ENCODE data around the gene FAM162B.

Gene FAM162B

DNA sequence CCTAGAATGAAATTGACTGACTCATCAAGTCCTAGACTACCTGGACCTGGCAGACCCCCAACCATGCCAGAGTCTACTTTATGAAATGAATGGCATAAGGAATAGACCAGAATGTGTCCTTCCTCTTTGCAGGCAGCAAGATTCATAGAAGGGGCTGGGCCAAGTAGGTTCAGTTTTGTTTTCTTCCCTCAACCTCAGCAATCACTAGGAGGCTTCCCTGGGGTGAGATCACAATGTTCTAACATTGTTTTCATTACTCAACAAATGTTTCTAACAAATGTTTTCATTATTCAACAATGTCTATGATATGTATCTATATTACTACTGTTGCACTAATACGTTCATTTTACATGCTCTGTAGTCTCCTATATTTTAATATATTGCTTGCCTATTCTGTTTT, 8.4 kb upstream of the FAM162B start:
- Histone ChIP-seq H3K4me2 (ENCODE audit: insufficient read depth, low read length, poor library complexity, severe bottlenecking) (no peak overlapping the region), H3K9me3 (replicated peaks in 1 of 2; ENCODE audit: control insufficient read depth in 2 of 2, insufficient read depth in 1 of 2, low read depth in 1 of 2, low read length in 2 of 2) (no peaks in the 10 kb centered on the region), H2BK120ac (ENCODE audit: low read depth, low read length) (no peak overlapping the region), H3K4me3 (ENCODE audit: low read length in 2 of 2) (no peak overlapping the region), H3K9ac (ENCODE audit: low read depth, low read length, poor library complexity) (no peak overlapping the region), H2AK5ac (ENCODE audit: low read depth, low read length) (no peak overlapping the region), H3K4ac (ENCODE audit: low read length) (no peak overlapping the region), H2BK15ac (ENCODE audit: low read length) (no peak overlapping the region), H2BK5ac (ENCODE audit: low read length) (no peak overlapping the region), H3K23ac (ENCODE audit: low read depth, low read length, poor library complexity) (no peak overlapping the region), H3K4me1 (ENCODE audit: control insufficient read depth in 2 of 2, insufficient read depth in 1 of 2, low read depth in 1 of 2, low read length in 2 of 2) (no peaks in the 10 kb centered on the region), H3K27me3 (ENCODE audit: control insufficient read depth in 3 of 3, insufficient read depth in 3 of 3, low read depth in 1 of 3, low read length in 3 of 3) (no peaks in the 10 kb centered on the region), H3K14ac (ENCODE audit: low read length) (no peak overlapping the region), H4K8ac (ENCODE audit: low read depth, low read length) (no peak overlapping the region), H2AFZ (ENCODE audit: low read length) (no peak overlapping the region), H2BK12ac (ENCODE audit: low read length) (no peak overlapping the region), H3K18ac (ENCODE audit: low read length) (no peak overlapping the region), H3K36me3 (replicated peaks in 1 of 2; ENCODE audit: control insufficient read depth in 2 of 2, insufficient read depth in 2 of 2, low read length in 2 of 2) (no peaks in the 10 kb centered on the region), H3K79me1 (ENCODE audit: low read depth, low read length) (no peaks in the 10 kb centered on the region), H4K91ac (ENCODE audit: low read depth, low read length, poor library complexity) (no peak overlapping the region), H3K27ac (replicated peaks; ENCODE audit: low read length) (no peak overlapping the region)
- WGBS, 2 donors (ENCODE audit: extremely low coverage in 2 of 2, insufficient read length in 2 of 2, insufficient replicate concordance in 1 of 2): no CpG with 5 or more reads among the region's 1 CpG
- DNase-seq (ENCODE audit: low spot score): no peak

DNA sequence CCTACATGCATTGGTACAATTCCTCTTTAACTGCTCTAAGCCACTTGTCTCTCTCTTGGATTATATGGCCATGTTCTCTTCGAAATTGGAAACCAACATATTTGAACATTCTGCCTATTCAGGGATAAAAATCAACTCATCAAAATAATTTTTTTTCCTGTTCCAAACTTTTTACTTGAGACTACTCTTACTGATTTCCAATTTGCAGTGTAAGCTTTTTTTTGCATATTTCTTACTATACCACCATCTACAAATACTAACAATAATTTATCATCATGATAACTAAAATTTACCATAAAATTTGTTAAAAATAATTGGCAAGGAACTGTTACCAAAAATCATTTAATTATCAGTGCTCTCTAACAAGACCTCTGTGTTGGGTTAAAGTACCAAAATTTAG, 6.9 kb upstream of the FAM162B start:
- WGBS, 2 donors (ENCODE audit: extremely low coverage in 2 of 2, insufficient read length in 2 of 2, insufficient replicate concordance in 1 of 2): no CpG with 5 or more reads among the region's 1 CpG
- Histone ChIP-seq H3K4ac (ENCODE audit: low read length) (no peak overlapping the region), H2AK5ac (ENCODE audit: low read depth, low read length) (no peak overlapping the region), H3K18ac (ENCODE audit: low read length) (no peak overlapping the region), H3K4me1 (ENCODE audit: control insufficient read depth in 2 of 2, insufficient read depth in 1 of 2, low read depth in 1 of 2, low read length in 2 of 2) (no peaks in the 10 kb centered on the region), H2BK5ac (ENCODE audit: low read length) (no peak overlapping the region), H2BK15ac (ENCODE audit: low read length) (no peak overlapping the region), H3K27ac (replicated peaks; ENCODE audit: low read length) (no peak overlapping the region), H4K91ac (ENCODE audit: low read depth, low read length, poor library complexity) (no peak overlapping the region), H3K14ac (ENCODE audit: low read length) (no peak overlapping the region), H3K9me3 (replicated peaks in 1 of 2; ENCODE audit: control insufficient read depth in 2 of 2, insufficient read depth in 1 of 2, low read depth in 1 of 2, low read length in 2 of 2) (no peaks in the 10 kb centered on the region), H2BK120ac (ENCODE audit: low read depth, low read length) (no peak overlapping the region), H2BK12ac (ENCODE audit: low read length) (no peak overlapping the region), H3K79me1 (ENCODE audit: low read depth, low read length) (no peaks in the 10 kb centered on the region), H2AFZ (ENCODE audit: low read length) (no peak overlapping the region), H3K27me3 (ENCODE audit: control insufficient read depth in 3 of 3, insufficient read depth in 3 of 3, low read depth in 1 of 3, low read length in 3 of 3) (peaks cover 0 to 10% (median 0%) of the 10 kb centered on the region in 3 experiments), H3K36me3 (replicated peaks in 1 of 2; ENCODE audit: control insufficient read depth in 2 of 2, insufficient read depth in 2 of 2, low read length in 2 of 2) (no peaks in the 10 kb centered on the region), H3K9ac (ENCODE audit: low read depth, low read length, poor library complexity) (no peak overlapping the region), H3K4me3 (ENCODE audit: low read length in 2 of 2) (no peak overlapping the region), H3K23ac (ENCODE audit: low read depth, low read length, poor library complexity) (no peak overlapping the region), H4K8ac (ENCODE audit: low read depth, low read length) (no peak overlapping the region), H3K4me2 (ENCODE audit: insufficient read depth, low read length, poor library complexity, severe bottlenecking) (no peak overlapping the region)
- no peak for DNase-seq (ENCODE audit: low spot score)

GRCh38 chr6:116767715-116768114, 2.2 kb upstream of the FAM162B start:
- H2BK120ac ChIP-seq (ENCODE audit: low read depth, low read length): no peak overlapping the region
- no peak overlapping the region for H3K9ac ChIP-seq (ENCODE audit: low read depth, low read length, poor library complexity)
- no peaks in the 10 kb centered on the region for H3K36me3 ChIP-seq (replicated peaks in 1 of 2; ENCODE audit: control insufficient read depth in 2 of 2, insufficient read depth in 2 of 2, low read length in 2 of 2)
- H2AFZ ChIP-seq (ENCODE audit: low read length): no peak overlapping the region
- DNase-seq (ENCODE audit: low spot score): no peak
- H2AK5ac ChIP-seq (ENCODE audit: low read depth, low read length): no peak overlapping the region
- no CpG with 5 or more reads among the region's 2 CpGs for WGBS, 2 donors (ENCODE audit: extremely low coverage in 2 of 2, insufficient read length in 2 of 2, insufficient replicate concordance in 1 of 2)
- no peak overlapping the region for H4K91ac ChIP-seq (ENCODE audit: low read depth, low read length, poor library complexity)
- H3K14ac ChIP-seq (ENCODE audit: low read length): no peak overlapping the region
- H2BK5ac ChIP-seq (ENCODE audit: low read length): no peak overlapping the region
- H2BK15ac ChIP-seq (ENCODE audit: low read length): no peak overlapping the region
- no peaks in the 10 kb centered on the region for H3K9me3 ChIP-seq (replicated peaks in 1 of 2; ENCODE audit: control insufficient read depth in 2 of 2, insufficient read depth in 1 of 2, low read depth in 1 of 2, low read length in 2 of 2)
- H3K18ac ChIP-seq (ENCODE audit: low read length): no peak overlapping the region
- no peak overlapping the region for H4K8ac ChIP-seq (ENCODE audit: low read depth, low read length)
- no peak overlapping the region for H3K4ac ChIP-seq (ENCODE audit: low read length)
- no peak overlapping the region for H3K23ac ChIP-seq (ENCODE audit: low read depth, low read length, poor library complexity)
- H3K4me2 ChIP-seq (ENCODE audit: insufficient read depth, low read length, poor library complexity, severe bottlenecking): no peak overlapping the region
- peaks cover 0 to 1% of the 10 kb centered on the region in 2 donors for H3K4me1 ChIP-seq (ENCODE audit: control insufficient read depth in 2 of 2, insufficient read depth in 1 of 2, low read depth in 1 of 2, low read length in 2 of 2)
- H3K27me3 ChIP-seq (ENCODE audit: control insufficient read depth in 3 of 3, insufficient read depth in 3 of 3, low read depth in 1 of 3, low read length in 3 of 3): peaks cover 7 to 57% (median 25%) of the 10 kb centered on the region in 3 experiments
- no peak overlapping the region for H3K4me3 ChIP-seq (ENCODE audit: low read length in 2 of 2)
- no peak overlapping the region for H3K27ac ChIP-seq (replicated peaks; ENCODE audit: low read length)
- H3K79me1 ChIP-seq (ENCODE audit: low read depth, low read length): no peaks in the 10 kb centered on the region
- no peak overlapping the region for H2BK12ac ChIP-seq (ENCODE audit: low read length)

DNA sequence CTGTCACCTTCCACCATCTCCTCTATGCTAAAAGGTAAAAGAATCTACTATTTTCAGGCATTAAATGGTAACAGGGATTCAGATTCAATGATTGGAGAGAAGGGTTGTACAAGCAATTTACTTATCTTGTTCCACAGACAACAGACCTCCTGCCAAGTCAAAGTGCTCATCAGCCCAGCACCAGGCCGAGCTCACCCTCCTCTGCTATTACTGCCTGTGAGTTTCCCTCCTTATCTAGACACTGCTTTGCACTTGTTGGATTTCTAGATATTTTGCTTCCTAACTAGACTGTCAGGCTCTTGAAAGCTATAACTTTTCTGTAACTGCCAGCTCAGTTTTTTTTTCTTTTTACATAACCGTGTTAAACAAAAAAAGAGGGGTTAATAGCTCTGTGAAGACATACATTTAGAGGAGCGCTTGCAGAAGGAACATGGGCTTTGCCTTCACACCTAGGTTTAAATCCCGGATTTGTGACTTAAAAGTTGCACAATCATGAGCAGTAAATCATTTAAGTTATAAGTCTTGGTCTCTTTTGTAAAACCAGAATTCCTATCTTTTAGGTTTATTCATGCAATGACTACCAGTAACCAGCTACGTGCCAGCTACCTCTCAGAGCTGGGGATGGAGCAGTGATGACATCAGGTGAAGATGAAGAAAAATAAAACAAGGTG, 1.1 kb upstream of the FAM162B start:
- H3K27ac ChIP-seq (replicated peaks; ENCODE audit: low read length): no peak overlapping the region
- no peak overlapping the region for H4K91ac ChIP-seq (ENCODE audit: low read depth, low read length, poor library complexity)
- no peak overlapping the region for H2BK120ac ChIP-seq (ENCODE audit: low read depth, low read length)
- no peak overlapping the region for H3K4me2 ChIP-seq (ENCODE audit: insufficient read depth, low read length, poor library complexity, severe bottlenecking)
- H4K8ac ChIP-seq (ENCODE audit: low read depth, low read length): no peak overlapping the region
- DNase-seq (ENCODE audit: low spot score): no peak
- H3K27me3 ChIP-seq (ENCODE audit: control insufficient read depth in 3 of 3, insufficient read depth in 3 of 3, low read depth in 1 of 3, low read length in 3 of 3): peaks cover 7 to 68% (median 25%) of the 10 kb centered on the region in 3 experiments
- peaks cover 0 to 1% of the 10 kb centered on the region in 2 donors for H3K4me1 ChIP-seq (ENCODE audit: control insufficient read depth in 2 of 2, insufficient read depth in 1 of 2, low read depth in 1 of 2, low read length in 2 of 2)
- H3K9ac ChIP-seq (ENCODE audit: low read depth, low read length, poor library complexity): no peak overlapping the region
- H2AFZ ChIP-seq (ENCODE audit: low read length): no peak overlapping the region
- H3K9me3 ChIP-seq (replicated peaks in 1 of 2; ENCODE audit: control insufficient read depth in 2 of 2, insufficient read depth in 1 of 2, low read depth in 1 of 2, low read length in 2 of 2): no peaks in the 10 kb centered on the region
- H3K23ac ChIP-seq (ENCODE audit: low read depth, low read length, poor library complexity): no peak overlapping the region
- no peak overlapping the region for H2AK5ac ChIP-seq (ENCODE audit: low read depth, low read length)
- no peak overlapping the region for H2BK15ac ChIP-seq (ENCODE audit: low read length)
- H2BK5ac ChIP-seq (ENCODE audit: low read length): no peak overlapping the region
- no peak overlapping the region for H3K14ac ChIP-seq (ENCODE audit: low read length)
- H3K4me3 ChIP-seq (ENCODE audit: low read length in 2 of 2): no peak overlapping the region
- no CpG with 5 or more reads among the region's 5 CpGs for WGBS, 2 donors (ENCODE audit: extremely low coverage in 2 of 2, insufficient read length in 2 of 2, insufficient replicate concordance in 1 of 2)
- H2BK12ac ChIP-seq (ENCODE audit: low read length): no peak overlapping the region
- H3K36me3 ChIP-seq (replicated peaks in 1 of 2; ENCODE audit: control insufficient read depth in 2 of 2, insufficient read depth in 2 of 2, low read length in 2 of 2): no peaks in the 10 kb centered on the region
- no peak overlapping the region for H3K4ac ChIP-seq (ENCODE audit: low read length)
- no peaks in the 10 kb centered on the region for H3K79me1 ChIP-seq (ENCODE audit: low read depth, low read length)
- no peak overlapping the region for H3K18ac ChIP-seq (ENCODE audit: low read length)
